Kidney (tissue), 14 donors: ENCODE data around the gene OR51E1. TPM values are rescaled to one million over a fixed set of nuclear protein-coding genes. Genes with fewer than 3 reads are reported as not detected.

Experiments
- DNase-seq, 5 donors: peaks; one replicate each; pipeline ENCODE4 v3.0.0-alpha.2; 2013 to 2020
- FAIRE-seq: peaks from 2 replicates; lab custom pipeline; 2012; peaks lifted over from hg19 to GRCh38; lab: Jason Lieb, UNC
- H3K27ac ChIP-seq, 2 donors: one replicate each; pipeline ENCODE4 v1.7.0; 2013; ENCODE audit warnings: low read depth in 2 of 2, low read length in 2 of 2, inconsistent platforms in 1 of 2
- H3K27me3 ChIP-seq: one replicate; pipeline ENCODE4 v1.7.1; 2013; ENCODE audit warnings: low read length, inconsistent platforms; ENCODE audit not compliant: control insufficient read depth, insufficient read depth
- H3K36me3 ChIP-seq, 3 donors: one replicate each; pipeline versions ENCODE4 v1.7.0 to v1.7.1; 2013; ENCODE audit warnings: low read length in 3 of 3, control low read depth in 1 of 3, inconsistent platforms in 1 of 3; ENCODE audit not compliant: insufficient read depth in 3 of 3, control insufficient read depth in 2 of 3
- H3K4me1 ChIP-seq, 3 donors: one replicate each; pipeline versions ENCODE4 v1.7.0 to v1.7.1; 2013; ENCODE audit warnings: low read length in 3 of 3, inconsistent platforms in 1 of 3, low read depth in 1 of 3; ENCODE audit not compliant: control insufficient read depth in 2 of 3, insufficient read depth in 2 of 3
- H3K4me3 ChIP-seq, 3 donors: one replicate each; pipeline versions ENCODE4 v1.7.0 to v1.8.1; 2013; ENCODE audit warnings: low read length in 3 of 3, control low read depth in 1 of 3, inconsistent platforms in 1 of 3
- H3K9ac ChIP-seq, 3 donors: one replicate each; pipeline versions ENCODE4 v1.7.0 to v1.7.1; 2013; ENCODE audit warnings: low read length in 3 of 3, control low read depth in 1 of 3, inconsistent platforms in 1 of 3
- H3K9me3 ChIP-seq, 3 donors: one replicate each; pipeline versions ENCODE4 v1.7.0 to v1.7.1; 2013; ENCODE audit warnings: low read length in 3 of 3, control low read depth in 1 of 3, inconsistent platforms in 1 of 3; ENCODE audit not compliant: control insufficient read depth in 2 of 3, insufficient read depth in 1 of 3
- intact Hi-C: fragments of 100-400 bp; cut with DNase I; formaldehyde crosslinking; loops from one replicate; pipeline ENCODE4 v1.11.1; 2022
- polyA plus RNA-seq: library from polyadenylated mRNA; stranded (reverse); fragments of 350-450 nt; fragmentation: Illumina TruSeq; extraction: RNeasy Lipid Tissue Mini Kit (QIAGEN cat#74804); gene quantifications from one replicate; pipeline ENCODE4 v1.2.3, GENCODE V29; 2014; ENCODE audit warnings: low read depth, low replicate concordance; ENCODE audit not compliant: insufficient read depth
- total RNA-seq: library from RNA; stranded (reverse); fragmentation: NEBNext Ultra II Directional; extraction: Animal tissue kit (Norgen Biotek cat#: 25700); gene quantifications from one replicate; pipeline ENCODE4 v1.2.1, GENCODE V29; 2021
- TF ChIP-seq, protein P1 (sequence below): IDR thresholded peaks from 3 replicates; pipeline ENCODE4 v1.5.1; 2012; ENCODE audit warnings: mild to moderate bottlenecking, moderate library complexity, borderline replicate concordance; ENCODE audit not compliant: insufficient read depth; ENCODE audit errors: extremely low read depth
- donor health status: control.
- donor health status: control.
- donor health status: control.
- donor health status: control.
- donor health status: control.
- donor health status: DM: yes; HTN: yes; CAD: no.
- donor health status: Normal renal cell carcinoma (clear cell type).

The OR51E1 gene
- total and polyA plus RNA-seq, 2 donors from 2014 or later = 1.4 to 1.7 TPM

DNA sequence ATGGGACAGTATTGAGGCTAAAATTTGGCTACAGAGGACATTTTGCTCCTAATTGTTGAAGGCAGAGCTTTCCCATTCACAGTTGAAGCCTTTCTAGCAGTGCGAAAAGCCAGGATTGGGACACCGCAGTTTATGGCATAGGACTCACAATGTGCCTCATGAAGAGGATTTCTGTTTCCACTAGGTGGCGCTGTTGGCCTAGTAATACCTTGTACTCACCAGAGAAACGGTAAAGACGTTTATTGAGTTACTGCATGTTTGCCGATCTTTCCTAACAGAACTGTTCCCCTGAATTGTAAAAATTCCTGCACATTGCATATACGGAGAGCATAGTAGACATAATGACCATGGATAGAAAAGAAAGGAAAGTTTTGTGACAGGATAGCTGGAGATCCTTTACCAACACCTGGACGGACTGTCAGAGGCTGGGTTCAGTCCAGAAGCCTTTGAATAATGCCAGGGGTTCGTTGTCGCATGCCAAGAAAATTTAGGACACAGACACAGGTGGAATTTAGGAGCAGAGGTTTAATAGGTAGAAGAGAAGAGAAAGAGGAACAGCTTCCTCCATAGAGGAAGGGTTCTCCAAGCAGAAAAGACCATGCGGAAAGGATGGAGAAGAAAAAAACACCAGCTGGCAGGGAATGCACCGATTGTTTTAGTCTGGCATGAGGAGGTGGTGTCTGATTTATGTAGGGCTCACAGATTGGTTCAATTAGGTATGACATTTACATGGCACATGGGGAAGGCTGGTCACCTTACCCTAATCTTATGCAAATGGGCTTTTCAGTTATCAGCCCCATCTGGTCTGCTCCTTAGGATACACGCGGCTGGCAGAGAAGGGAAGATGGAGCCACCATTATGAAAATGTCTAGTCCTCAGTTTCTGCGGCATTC is 17.3 kb upstream of the OR51E1 start:
- H3K4me1 ChIP-seq = no peaks in the 10 kb centered on the region
- H3K27ac ChIP-seq = no peak overlapping the region
- H3K4me3 ChIP-seq = no peak overlapping the region
- intact Hi-C loops = no loop called here
- DNase-seq = peak in 4 of 5 donors; percentile 80 to 91 (median 86)
- H3K36me3 ChIP-seq = no peaks in the 10 kb centered on the region
- no peak overlapping the region for H3K9ac ChIP-seq
- no peak for FAIRE-seq
- TF ChIP-seq, protein P1, sequence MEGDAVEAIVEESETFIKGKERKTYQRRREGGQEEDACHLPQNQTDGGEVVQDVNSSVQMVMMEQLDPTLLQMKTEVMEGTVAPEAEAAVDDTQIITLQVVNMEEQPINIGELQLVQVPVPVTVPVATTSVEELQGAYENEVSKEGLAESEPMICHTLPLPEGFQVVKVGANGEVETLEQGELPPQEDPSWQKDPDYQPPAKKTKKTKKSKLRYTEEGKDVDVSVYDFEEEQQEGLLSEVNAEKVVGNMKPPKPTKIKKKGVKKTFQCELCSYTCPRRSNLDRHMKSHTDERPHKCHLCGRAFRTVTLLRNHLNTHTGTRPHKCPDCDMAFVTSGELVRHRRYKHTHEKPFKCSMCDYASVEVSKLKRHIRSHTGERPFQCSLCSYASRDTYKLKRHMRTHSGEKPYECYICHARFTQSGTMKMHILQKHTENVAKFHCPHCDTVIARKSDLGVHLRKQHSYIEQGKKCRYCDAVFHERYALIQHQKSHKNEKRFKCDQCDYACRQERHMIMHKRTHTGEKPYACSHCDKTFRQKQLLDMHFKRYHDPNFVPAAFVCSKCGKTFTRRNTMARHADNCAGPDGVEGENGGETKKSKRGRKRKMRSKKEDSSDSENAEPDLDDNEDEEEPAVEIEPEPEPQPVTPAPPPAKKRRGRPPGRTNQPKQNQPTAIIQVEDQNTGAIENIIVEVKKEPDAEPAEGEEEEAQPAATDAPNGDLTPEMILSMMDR = peak; percentile 57
- no peaks in the 10 kb centered on the region for H3K9me3 ChIP-seq
- H3K27me3 ChIP-seq = no peaks in the 10 kb centered on the region

DNA sequence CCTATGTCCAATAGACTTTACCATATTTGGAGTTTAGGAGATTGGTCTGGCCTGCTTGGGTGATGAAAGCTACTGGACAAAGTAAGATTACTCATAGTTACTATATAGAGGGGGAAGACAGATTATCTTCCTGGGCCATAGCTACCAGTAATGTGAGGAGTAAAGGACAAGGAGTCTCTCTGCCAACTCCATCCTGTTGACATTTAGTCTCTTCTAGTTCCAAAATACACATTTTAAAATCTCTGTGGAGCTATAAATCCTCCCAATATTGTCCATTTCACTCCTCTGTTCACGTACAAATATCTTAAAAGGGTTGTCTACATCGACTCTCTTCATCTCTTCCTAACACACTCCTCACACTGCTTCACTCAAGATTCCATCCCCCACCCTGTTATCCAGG is 7.6 kb upstream of the OR51E1 start:
- Histone ChIP-seq H3K9me3 (no peaks in the 10 kb centered on the region), H3K4me1 (peaks cover 0 to 3% (median 0%) of the 10 kb centered on the region in 3 donors), H3K36me3 (no peaks in the 10 kb centered on the region), H3K27me3 (no peaks in the 10 kb centered on the region), H3K9ac (no peak overlapping the region), H3K27ac (no peak overlapping the region), H3K4me3 (no peak overlapping the region)
- FAIRE-seq = no peak
- intact Hi-C loops = no loop called here
- no peak for DNase-seq
- TF ChIP-seq, protein P1 = no peak

DNA sequence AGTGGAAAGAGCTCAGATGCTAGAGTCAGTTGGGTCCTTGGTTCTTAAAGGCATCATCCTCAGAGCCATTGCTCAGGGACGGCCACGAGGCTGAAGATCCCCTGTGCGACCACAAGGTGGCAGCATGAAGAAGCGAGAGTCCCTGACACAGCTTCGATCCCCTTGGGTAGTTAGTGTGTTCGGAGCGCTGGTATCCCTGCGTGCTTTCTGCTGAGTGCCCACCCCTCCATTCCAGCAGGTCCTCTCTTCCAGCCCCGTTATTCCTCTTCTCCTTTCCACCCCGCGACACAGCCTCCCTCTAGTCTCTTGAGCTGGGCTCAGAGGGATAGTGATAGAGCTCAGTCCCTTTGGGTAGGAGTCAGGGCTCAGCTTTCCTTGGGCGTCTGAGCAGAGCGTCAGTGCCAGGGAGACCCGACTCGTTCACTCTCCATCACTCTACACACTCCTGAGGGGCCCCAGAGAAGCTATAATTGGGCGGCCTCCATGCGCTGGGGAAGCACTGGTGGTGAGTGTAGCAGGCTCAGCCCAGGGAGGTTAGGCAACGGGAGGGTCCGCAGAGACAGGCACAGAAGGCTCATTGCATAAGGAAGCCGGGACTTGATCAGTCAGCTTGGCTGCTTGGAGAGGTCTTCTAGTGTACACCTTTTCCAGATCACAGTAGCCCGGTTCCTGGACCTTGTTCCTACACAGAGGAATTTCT is 6.7 kb upstream of the OR51E1 start, which contains the start of gene OR51D1:
OR51D1 (plus strand) TSS at position 516 of the 700 bp plus-strand sequence. CDS start 2,314 bp downstream, outside the sequence.
- Histone ChIP-seq H3K4me1 (peaks cover 0 to 3% (median 0%) of the 10 kb centered on the region in 3 donors), H3K27me3 (no peaks in the 10 kb centered on the region), H3K27ac (no peak within 1 kb of the TSS), H3K9me3 (no peaks in the 10 kb centered on the region), H3K9ac (no peak within 1 kb of the TSS), H3K4me3 (peak within 1 kb of the TSS in 2 of 3 donors; percentile 45 to 47), H3K36me3 (no peaks in the 10 kb centered on the region)
- FAIRE-seq (no peak), DNase-seq (peak; percentile 79 to 92 (median 88))
- intact Hi-C loops = no loop called here
- TF ChIP-seq, protein P1 = peak; percentile 86
